Subcutaneous adipose tissue (tissue), 4 donors: ENCODE measurements around the gene GPR18. TPM values are rescaled to one million over a fixed set of nuclear protein-coding genes. Genes with fewer than 3 reads are reported as not detected.

ENCODE experiments used
- total RNA-seq, 4 donors: library from RNA; depleted of rRNA; stranded (reverse); fragments of >200 nt; gene quantifications; one replicate each; pipeline ENCODE4 v1.1.0, GENCODE V29; 2016
- TF ChIP-seq, protein P1 (sequence below): fragments of 450-650 bp; IDR thresholded peaks from one replicate; pipeline ENCODE4 v1.5.1; 2016; ENCODE audit warnings: low read depth, mild to moderate bottlenecking, control low read depth, antibody characterized with exemption, moderate library complexity

Gene GPR18, protein sequence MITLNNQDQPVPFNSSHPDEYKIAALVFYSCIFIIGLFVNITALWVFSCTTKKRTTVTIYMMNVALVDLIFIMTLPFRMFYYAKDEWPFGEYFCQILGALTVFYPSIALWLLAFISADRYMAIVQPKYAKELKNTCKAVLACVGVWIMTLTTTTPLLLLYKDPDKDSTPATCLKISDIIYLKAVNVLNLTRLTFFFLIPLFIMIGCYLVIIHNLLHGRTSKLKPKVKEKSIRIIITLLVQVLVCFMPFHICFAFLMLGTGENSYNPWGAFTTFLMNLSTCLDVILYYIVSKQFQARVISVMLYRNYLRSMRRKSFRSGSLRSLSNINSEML
- total RNA-seq: under 1 TPM in 1 of 4 donors, not detected in 3; 0.51 TPM

GRCh38 chr13:99258210-99258860 lies at the start of gene GPR18:
Gene GPR18, minus strand, starts transcription at chr13:99258379. Its CDS starts 2,507 bp downstream, at chr13:99255872.
- TF ChIP-seq, protein P1, sequence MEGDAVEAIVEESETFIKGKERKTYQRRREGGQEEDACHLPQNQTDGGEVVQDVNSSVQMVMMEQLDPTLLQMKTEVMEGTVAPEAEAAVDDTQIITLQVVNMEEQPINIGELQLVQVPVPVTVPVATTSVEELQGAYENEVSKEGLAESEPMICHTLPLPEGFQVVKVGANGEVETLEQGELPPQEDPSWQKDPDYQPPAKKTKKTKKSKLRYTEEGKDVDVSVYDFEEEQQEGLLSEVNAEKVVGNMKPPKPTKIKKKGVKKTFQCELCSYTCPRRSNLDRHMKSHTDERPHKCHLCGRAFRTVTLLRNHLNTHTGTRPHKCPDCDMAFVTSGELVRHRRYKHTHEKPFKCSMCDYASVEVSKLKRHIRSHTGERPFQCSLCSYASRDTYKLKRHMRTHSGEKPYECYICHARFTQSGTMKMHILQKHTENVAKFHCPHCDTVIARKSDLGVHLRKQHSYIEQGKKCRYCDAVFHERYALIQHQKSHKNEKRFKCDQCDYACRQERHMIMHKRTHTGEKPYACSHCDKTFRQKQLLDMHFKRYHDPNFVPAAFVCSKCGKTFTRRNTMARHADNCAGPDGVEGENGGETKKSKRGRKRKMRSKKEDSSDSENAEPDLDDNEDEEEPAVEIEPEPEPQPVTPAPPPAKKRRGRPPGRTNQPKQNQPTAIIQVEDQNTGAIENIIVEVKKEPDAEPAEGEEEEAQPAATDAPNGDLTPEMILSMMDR: no peak

DNA sequence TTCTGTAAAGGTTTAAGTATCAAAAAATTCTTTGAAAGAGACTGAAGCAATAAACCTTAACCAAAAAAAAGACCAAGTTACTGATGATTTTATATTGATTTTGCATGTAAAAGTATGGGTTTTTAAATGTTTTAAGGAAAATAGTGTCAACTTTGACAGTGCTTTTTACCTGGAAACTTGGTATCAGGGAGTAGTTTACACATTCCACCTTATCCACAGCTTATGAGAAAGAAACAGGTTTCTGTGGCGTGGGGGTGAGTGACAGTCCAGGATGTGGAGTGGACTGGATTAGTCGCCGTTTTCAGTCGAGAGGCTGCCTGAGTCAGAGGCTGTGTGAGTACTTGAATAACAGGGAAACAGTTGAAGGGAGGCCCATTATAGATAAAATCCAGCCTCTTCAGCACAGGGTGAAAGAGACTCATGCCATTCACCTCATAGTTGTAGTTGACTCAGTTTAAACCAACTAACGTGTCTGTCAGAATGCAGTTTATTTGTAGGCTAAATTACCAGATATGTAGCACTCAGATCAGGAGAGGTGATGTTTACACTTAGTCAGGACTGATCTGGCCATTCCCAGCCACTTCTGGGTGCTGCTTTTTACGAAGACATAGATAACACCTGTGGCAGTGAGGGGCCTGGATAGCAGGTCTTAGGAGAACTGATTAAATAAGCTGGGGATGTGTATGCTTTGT lies 49.6 kb upstream of the GPR18 start:
- TF ChIP-seq, protein P1: no peak

DNA sequence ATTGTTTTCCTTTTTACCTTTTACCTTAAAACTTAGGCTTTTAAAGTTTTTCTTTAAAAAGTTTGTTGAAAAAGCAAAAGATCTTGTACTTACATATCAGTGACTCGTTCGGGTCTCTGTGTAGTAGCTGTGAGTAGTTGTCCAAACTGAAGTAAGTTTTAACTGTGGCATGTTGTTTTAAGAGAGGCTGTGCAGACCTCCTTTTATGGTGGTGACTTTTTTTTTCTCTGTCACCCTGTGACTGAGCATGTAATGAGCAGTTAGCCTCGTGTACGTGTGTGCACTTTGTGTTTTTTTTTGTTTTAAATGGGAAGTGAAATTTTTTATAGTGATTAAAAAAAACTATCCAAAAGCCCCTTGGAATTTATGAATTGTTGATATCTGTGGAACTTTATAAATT lies 49.1 kb upstream of the GPR18 start, which contains the start of gene GPR183:
TSS of gene GPR183 (minus strand) at position 153 of the 400 bp plus-strand sequence. CDS start 11,254 bp downstream, outside the sequence.
- TF ChIP-seq, protein P1: no peak

DNA sequence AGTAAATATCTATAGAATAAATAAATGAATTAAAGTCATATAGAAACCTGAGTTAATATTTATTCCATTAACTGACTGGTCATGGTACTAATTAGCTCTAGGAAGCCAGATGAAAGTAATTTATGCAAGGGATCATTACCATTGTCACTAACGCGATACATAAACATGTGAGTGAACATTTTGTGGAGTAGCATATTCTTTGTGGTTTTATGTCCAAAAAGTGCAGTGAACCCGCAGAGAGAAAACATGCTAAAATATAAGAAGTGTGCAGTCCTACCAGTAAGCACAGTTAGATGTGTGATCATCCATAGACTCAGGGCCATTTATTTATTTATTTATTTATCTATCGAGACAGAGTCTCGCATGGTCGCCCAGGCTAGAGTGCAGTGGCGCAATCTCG lies 47.4 kb upstream of the GPR18 start:
- TF ChIP-seq, protein P1: no peak

DNA sequence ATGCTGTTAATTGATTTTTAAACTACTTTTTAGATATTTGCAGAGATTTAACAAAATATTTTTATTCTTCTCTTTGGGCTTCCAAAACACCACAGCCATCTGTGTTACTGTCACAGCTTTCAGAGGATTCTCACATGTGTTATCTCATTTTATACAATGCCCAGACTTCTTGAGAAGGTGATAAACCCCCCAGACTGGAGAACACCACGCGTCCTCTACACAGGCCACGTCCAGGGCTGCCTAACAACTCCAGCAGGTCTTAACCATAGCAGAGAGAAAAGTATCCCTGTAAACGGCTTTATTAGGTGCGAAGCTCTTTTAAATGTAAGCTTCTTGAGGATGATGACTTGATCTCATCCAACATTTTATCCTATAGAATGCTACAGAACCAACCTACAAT lies 47.0 kb upstream of the GPR18 start:
- TF ChIP-seq, protein P1: no peak

- TF ChIP-seq, protein P1: no peak
These were observed 46.4 kb upstream of the GPR18 start for GRCh38 chr13:99304541-99304940.

DNA sequence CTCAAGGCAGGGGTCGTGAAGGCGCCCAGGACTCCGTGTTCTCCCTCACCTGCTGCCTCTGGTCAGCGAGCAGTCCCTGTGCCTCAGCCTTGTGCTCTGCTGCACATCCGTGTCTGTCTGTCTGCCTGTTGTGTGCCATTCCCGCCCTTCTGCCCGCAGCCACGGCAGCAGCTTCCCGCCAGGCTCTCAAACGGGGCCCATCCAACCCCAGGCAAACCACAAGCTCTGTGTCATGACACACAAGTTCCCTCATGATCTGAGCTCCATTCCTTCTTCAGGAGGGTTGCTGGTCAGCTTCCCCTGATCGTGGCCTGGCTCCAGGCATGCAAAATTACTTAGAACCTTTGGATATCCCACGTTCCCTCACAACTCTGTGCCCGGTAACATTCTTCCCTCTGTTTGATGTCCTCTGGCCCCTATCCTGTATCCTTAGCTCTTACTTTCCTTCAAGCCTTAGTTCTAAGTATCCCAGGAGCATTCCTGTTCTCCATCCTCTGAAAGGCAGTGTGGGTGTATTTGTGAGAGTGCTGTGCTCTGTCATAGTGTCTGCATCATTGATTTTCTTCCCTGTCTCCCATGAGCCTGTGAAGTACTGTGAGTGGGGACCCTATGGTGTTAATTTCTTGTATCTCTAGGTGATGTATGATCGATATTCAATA lies 45.8 kb upstream of the GPR18 start:
- TF ChIP-seq, protein P1: no peak
